ENCODE data around the gene SP6.

Gene SP6

DNA sequence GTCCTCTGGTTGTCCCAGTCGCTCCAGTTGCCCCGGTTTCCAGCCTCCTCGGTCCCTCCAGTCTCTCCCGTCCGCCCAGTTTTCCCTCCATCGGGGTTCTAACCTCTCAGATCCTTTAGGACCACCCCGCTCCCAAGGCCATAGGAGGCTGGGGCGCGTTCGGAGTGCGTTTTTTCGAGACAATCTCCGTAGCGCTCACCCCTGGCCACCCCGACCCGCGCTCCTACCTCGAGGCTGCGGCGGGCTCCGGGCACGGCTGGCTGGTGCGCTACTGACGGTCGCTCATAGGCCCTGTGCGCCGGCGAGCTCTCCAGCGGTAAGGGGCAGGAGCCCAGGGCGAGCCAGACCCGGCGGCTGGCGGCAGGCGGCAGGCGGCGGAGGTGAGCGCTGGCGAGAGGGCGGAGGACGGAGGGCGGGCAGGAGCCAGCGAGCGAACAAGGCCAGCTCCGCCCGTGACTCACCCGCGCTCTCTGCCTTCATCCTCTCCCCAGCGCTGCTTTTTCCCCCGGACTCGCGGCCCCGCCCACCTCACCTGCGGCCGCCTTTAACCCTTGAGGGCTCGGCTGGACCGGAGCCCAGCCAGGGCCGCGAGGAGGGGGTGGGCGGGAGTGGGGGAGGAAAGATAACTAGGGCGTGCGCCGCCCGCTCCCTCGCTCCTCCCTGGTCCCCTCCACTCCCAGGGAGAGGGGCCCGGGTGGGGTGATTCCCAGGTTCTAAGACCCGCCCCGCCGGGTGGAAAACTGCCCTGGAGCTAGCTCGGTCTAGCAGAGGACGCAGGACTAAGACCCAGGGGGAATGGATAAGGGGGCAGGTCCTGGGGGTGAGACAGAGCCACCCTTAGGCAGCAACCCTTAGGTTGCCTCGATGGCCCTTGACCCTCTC, at the start of gene SP6:
Gene SP6, minus strand, starts transcription at position 472 of the 882 bp plus-strand sequence. CDS start 2,734 bp downstream, outside the sequence.
- DNase-seq (ENCODE audit: low read depth), result peak; percentile 59

DNA sequence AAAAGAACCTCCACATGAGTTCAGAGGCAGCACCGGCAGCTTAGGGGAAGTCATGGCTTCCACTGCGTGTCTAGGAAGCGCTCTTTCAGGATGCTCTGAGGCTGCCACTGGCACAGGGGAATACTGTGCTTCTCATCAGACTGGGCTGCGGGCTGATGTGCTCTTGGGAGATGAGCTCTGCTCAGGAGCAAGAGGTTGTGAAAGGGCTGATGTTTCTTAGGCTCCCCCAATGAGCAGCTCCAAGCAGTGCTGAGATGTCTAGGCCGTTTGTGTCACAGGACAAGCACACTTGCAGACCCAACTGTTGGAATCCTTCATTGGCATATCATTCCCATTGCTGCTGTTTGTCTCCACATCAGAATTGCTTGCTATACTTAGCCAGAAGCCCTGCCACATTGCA, 48.7 kb upstream of the SP6 start:
- no peak for DNase-seq (ENCODE audit: low read depth)

DNA sequence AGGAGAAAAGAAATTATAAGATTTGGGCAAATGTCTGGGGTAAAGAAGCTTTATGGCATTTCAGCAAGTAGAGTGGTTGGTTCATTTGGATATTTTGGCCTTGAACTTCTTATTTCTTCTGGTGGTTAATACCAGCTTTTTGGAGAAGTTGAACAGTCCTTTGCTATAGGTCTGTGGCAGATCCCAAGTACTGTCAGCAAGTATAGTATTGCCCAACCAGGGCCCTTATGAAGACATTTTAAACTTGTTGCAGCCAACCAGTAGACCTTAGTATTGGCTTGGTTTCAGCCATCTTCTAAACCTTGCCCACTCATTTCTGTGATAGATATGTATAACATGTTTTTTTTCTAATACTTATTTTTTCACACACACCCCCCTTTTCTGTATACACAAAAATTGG, 47.3 kb upstream of the SP6 start:
- DNase-seq (ENCODE audit: low read depth), result no peak

DNA sequence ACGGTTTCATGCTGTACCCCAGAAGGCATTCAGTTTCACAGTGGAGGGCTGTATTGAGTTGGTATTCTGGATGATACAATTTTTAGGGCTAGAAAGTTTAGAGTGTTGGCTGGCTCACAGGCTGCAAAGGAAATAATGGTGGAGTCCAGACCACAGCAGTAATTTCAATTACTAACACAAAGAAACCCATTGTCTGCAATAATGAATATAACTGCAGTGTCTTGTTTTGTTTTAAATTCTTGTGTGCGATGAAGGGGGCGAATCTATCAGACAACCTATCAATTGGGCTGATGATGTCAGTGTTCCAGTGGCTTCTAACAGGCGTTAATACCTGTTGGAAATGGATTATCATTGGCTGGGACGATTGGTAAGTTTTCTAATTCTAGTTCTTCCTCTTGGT, 46.6 kb upstream of the SP6 start:
- DNase-seq (ENCODE audit: low read depth), result no peak

DNA sequence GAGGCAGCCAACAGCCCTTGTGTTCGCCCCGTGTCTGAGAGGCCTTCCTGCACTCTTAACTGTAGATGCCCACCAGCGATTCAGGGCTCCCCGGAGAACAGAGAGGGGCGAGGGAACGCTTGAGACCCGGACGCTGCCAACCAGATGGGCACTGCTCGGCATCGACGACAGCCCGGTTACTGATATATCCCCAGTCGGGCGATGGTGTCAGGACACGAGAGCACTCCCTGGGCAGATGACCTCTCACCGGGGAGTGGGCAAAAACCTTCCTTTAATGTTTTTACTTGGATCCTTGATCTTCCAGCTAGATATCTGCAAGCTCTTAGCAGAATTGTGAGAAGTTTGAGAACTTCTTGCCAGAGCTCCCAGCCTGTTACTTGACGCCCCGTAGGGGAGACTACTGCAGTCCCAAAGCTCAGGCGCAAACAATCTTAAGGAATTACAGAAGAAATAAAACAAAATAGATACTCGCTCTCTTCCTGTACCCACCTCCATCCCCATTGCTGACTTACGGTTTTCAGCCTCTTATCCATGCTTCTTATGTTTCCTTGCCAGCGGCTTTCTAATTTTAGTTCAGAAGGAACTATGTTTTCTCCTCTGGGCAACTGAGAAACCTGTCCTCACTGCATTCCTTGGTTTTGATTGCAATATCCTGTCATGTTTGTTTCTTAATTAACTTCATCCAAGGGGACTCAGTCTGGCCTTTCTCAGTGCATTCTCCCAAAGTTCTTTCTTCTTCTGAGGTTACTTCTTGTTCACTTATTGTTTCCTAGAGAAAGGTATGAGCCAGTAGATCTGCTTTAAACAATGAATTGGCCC, 45.9 kb upstream of the SP6 start:
- DNase-seq (ENCODE audit: low read depth), result no peak

DNA sequence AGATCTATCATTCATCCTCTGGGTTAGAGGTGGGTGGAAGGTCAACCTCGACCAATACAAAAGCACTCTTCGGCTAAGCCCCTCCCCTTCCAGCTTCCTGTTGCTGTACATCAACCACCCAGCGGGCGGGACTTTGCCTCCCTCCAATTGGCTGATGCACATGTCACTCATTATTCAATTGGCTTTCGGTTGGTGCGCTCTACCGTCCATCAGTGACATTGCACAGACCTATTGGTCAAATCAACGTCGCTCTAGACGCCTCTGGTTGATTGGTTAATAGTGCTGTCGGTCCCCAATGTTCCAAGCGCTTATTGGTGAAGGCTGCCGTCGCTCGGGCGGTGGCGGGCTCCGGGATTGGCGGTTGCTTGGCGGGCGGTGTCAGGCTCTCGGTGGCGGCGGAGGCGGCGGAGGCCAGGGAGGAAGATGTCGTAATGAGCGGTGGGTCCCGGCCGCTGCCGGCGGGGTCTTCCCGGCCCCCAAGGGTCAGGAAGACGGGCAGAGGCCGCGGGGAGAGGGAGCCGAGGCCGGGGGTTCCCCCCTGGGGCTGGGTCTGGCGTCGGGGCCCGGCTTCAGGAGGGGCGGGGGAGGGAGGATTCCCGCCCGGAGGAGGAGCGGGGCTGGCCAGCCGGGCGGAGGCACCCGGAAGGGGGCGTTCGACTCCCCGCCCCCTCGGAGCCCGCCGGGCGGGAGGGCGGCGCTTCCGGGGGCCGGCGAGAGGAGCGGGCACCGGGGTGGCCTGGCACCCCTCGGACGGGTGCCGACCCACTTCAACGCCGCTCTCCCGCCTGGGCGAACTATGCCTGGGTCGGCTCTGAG, 45.1 kb upstream of the SP6 start, which contains the start of gene SP2:
Gene SP2, plus strand, starts transcription at position 381 of the 816 bp plus-strand sequence. Its CDS starts 51 bp downstream, at position 432.
- DNase-seq (ENCODE audit: low read depth), result peak; percentile 97

DNA sequence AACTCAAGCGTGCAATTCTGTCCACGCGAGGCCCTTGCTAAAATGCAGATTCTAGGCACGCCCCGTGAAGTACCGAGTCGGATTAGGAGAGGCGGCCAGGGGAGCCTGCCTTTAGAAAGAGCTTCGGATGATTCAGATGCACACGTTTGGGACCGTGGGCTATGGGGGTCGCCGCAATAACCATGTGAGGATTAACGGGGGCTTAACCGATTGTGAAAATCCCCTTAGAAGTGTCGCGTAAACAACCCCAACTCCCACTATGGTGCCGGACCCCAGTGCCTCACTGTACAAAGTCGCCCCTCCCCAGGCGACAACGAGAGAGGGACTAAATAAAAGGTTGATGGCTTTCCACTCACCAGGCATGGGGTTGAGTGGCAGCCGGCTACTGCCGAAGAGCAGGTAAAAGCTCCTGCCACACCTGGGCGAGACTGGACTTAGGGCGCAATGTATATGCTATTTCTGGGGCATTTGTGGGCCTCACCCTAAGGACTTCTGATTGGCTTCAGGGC, 44.4 kb upstream of the SP6 start:
- DNase-seq (ENCODE audit: low read depth), result peak; percentile 6

DNA sequence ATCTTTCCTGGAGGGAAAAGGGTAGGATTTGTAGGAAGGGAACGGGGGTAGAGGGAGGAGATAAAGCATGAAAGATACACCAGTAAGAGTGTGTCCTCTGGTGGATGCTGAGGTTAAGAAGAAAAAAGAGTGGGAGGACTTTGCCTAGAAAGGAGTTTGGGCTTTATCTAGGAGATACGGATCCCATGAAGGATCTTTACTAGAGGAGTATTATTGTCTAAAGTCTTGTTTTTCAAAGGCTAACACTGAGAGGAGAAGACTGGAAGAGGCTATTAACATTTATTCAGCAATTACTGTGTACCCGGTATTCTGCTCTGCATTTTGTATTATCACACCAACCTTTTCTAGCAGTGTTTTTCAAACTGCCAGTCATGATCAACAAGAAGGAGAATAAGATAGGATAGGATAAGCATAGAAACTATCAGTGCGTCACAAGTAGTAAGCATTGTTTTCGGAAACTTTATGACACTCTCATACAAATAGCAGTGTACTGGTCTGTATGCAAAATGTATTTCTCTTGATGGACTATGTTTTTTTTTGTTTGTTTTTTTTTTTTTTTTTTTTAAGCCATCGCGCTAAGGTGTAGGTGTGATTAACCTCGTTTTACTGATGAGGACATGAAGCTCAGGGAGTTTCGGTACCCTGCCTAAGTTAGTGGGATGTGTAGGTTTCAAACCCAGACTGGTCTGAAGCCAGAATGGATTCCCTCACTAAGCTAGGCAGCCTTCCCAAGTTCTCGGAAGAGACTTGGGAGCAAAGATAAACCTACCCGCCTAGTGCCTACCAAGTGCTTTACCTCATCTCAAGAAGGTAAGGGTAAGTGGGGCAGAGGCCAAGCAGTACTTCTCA, 43.8 kb upstream of the SP6 start:
- no peak for DNase-seq (ENCODE audit: low read depth)

DNA sequence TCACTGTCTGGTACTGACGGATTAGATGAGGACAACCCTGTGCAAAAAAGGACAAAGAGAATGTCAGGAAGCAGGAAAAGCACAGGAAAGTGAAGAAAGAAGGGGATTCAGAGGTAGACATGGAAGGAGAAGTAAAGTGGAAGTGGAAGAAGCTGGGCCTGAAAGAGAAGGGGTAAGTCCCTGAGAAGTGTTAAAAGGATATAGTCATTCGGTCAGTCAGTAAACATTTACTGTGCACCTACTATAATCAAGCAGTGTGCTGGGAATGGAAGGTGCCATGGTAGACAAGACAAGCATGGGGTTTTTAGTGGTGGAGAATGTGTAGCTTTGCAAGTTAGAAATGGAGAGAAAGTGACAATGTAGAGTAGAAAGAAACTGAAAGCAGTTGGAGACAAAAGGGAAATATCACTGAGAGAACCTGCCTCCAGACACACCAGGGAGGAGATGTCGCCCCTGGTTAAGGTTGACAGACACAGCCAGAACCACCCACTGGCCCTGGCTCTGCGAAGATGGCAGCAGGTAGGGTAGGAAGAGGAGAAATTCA, 40.7 kb upstream of the SP6 start:
- no peak for DNase-seq (ENCODE audit: low read depth)

DNA sequence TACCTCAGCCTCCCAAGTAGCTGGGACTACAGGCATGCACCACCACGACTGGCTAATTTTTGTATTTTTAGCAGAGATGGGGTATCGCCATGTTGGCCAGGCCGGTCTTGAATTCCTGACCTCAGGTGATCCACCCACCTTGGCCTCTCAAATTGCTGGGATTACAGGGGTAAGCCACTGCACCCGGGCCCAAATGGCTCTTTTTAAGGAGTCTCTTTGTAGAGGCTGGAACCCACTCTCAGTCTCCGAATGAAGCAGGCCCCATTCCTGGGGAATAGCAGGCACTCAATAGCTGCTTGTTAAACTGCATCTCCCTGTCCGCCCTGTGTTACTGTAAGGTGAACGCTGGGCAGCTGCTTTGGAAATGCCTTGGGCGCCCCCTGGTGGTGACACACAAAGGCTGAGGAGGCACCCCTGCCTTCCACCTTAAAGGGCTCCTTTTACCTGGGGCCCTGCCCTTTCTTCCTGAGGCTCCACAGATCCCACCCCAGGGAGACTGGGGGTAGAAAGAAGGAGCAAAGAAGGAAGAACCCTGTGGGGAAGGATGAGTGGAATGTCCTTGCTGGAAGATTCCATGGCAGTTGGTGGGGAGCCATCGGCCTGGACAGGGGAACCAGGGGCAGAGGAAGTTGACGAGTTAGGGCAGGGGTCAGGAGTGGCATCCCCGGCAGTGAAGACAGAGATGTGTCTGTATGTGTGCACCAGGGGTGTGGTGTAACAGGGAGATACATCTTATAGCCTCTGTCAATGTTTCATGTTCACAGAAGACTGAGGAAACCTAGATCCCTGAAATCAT, 39.0 kb upstream of the SP6 start:
- DNase-seq (ENCODE audit: low read depth), result peak; percentile 86

DNA sequence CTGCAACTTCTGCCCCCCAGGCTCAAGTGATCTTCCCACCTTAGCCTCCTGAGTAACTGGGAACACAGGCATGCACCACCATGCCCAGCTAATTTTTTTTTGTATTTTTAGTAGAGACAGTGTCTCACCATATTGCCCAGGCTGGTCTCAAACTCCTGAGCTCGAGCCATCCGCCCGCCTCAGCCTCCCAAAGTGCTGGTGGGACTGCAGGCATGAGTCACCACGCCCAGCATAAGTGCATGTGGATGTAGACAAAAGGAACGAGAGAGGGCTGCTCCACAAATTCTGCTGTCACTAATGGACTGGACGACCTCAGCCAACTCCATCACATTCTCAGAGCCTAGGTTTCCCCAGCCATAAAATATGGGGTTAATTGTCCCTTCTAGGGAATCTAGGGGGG, 37.3 kb upstream of the SP6 start:
- no peak for DNase-seq (ENCODE audit: low read depth)

DNA sequence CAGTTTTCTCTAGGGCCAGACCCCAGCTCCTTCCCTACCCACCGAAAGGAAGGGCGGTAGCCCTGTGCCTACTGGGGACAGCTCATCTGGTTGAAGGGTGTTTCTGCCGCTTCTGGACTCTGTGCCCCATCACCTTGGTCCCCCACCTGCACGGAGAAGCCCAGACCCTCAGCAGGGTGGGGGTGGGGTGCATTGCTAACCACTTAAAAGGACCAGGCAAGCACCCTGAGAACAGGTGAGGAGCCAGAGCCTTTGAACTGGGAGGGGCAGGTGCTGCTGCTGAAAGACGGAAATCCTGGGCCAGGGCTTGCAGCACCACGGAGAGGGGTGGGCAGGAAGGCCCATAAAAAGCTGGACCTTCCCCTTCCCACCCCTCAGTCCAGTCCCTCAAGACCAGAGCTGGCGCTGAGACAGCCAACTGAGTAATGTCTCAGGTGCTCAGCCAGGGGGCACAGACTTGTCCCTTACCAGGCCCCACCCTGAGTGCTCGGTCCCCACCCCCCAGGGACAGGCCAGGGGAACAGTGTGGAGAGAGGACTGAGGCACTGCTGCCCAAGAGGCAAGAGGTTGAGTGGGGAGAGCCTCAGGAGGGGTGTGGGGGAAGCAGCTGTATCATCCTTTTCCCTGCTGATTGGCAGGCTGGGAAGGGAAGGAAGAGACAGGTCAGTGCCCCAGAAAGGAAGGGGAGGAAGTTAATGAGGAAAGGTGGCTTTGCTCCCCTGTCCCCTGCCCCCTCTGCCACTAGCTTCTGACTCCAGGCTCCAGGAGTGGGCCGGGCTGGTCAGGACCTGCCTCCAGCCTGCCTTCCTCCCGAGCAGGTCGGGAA, 34.2 kb upstream of the SP6 start:
- DNase-seq (ENCODE audit: low read depth), result no peak

DNA sequence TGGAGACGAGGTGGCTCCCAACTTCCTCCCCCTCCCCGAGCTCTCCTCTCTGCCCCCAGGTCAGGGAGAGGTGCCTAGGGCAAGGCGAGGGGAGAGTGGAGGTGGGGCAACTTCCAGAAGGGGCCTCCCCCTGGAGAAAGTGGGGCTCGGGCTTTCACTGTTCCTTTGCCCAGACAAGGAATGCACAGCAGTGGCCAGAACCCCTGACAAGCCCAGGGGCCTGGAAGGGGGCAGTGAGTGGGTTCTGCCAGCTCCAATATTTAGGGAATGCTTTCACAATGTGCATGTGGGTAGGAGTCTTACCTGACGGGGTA, 33.4 kb upstream of the SP6 start:
- no peak for DNase-seq (ENCODE audit: low read depth)

DNA sequence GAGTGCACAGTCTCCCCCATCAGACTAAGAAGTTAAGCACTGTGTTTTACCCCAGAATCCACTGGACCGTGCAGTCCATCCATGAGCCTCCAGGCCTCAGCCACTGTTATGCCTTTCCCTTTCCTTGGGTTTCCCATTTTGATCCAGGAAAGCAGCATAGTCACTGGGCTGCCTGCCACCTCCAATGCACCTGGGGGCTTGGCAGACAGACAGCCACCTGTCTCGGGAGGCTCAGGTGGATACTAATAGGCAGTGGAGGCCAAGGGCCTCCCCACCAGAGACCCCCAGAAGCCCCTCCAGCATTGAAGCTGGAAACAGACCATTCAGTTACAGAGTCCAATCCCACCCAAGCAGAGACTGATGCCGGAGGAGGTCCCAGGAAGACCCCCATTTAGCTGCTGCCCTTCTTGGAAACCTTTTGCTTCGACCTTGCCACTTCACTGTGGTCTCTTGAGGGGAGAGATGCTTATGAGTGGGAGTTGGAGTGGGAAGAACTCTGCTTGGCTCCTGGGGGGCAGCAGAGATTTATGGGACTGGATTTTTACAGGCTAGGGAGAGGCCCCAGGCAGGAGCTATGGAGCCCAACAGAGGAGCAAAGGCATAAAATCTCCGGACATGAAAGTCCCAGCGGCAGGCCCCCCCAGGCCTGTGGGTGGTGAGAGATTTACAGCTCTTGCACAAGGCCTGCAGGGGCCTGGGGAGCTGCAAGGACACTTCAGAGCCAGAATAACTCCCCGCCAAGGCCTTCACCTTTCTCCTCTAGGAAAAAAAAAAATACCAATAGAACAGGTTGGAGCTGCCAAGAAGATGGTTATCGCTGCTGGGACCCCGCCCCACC, 32.8 kb upstream of the SP6 start:
- no peak for DNase-seq (ENCODE audit: low read depth)

DNA sequence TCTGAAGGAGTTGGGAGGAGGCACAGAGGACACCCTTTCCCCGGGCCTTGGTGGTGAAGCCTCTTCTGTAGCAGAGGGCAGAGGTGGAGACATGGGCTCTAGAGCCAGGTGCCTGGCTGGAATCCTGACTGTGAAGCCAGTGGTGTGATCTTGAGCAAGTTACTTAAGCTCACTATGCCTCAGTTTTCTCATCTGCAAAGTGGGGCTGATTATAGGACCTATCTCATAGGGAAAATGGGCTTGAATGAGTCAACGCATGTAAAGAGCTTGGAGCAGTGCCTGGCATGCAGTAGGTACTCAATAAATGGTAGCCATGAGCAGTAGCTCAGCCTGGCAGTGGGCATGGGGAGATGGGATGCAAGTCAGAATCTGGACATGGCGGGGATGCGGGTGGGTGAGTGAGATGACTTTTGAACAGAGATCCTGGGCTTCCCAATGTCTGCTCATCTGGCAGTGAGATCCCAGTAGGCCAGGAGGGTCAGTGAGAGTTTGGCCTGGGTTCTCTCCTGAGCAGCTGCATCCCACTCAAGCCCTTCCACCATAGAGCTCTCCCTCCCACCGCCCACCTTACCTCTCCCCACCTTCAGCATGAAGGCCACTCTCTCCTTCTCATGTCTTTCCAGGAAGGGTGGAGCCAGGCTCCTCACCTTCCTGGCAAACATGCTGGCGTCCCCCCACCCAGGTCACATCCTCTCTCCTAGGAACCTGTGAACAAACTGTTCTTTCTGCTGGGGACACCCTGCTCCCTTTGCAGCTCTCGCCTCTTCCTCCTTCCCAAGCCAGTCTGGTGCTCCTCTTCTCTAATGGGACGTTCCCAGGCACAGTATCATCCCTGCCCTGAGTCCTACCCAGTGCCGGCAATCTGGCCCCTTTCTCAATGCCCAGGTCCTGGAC, 32.0 kb upstream of the SP6 start:
- no peak for DNase-seq (ENCODE audit: low read depth)

DNA sequence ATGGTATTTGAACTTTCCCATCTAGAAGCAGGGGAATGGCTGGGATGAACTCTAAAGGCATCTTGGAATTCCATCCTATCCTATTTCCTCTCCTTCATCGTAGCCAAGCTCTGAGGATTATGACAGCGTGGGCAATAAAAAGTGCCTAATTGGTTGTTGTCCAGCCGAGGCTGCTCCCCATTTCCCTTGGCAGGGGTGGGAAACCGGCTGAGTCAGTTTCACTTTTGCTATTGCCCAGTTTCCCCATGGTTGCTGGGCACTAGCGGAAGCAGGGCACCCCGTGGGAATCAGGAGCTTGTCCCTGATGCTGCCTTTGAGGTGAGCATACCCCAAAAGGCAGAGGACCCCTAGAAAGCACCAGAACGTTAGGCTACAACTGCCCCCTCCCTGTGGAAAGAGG, 31.3 kb upstream of the SP6 start:
- no peak for DNase-seq (ENCODE audit: low read depth)

DNA sequence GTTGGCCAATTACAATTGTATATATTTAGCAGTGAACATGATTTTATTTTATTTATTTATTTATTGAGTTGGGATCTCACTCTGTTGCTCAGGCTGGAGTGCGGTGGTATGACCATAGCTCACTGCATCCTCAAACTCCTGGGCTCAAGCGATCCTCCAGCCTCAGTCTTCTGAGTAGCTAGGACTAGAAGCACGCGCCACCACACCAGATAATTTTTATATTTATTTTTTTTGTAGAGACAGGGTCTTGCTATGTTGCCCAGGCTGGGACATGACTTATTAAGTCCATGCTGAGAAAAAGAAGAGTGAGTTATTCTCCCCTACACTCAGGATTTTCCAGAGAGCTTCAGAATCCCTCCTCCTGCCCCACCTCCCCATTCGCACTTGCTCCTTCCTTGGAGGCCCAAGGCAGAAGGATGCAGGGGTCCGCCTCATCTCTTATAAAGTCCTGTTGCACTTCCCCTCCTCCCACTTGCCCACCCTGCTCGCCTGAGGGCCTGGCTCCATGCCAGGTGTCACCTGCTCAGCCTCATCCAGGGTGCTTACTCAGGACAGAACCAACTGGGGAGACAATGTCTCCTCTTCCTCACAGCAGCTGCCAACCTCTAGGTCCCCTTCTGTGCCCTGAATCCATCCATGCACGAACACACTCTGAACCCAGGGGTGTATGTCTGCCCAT, 29.0 kb upstream of the SP6 start:
- no peak for DNase-seq (ENCODE audit: low read depth)
